GM13976 (cell line): ENCODE measurements around the gene CHST4.
"Not testable (repeated sequence)": the region's sequence is repeated elsewhere in the genome, so short reads cannot be mapped to it uniquely, and the experiment has no call there.

Experiments used
- DNase-seq: peaks from one replicate; pipeline ENCODE4 v3.0.0; 2012; ENCODE audit warnings: low spot score
- in situ Hi-C: fragments of 300-500 bp; cut with MboI; formaldehyde crosslinking; loops from one replicate; pipeline ENCODE4 v1.12.0; 2022; ENCODE audit warnings: low sequenced_read_pairs, mixed read lengths, inconsistent platforms; ENCODE audit not compliant: unreplicated experiment
- TF ChIP-seq, protein P1 (sequence below): IDR thresholded peaks from 2 replicates; pipeline ENCODE4 v1.5.1; 2012; ENCODE audit warnings: borderline replicate concordance, mild to moderate bottlenecking; ENCODE audit not compliant: insufficient read depth; ENCODE audit errors: extremely low read depth, missing control alignments, control extremely low read depth

Gene CHST4

DNA sequence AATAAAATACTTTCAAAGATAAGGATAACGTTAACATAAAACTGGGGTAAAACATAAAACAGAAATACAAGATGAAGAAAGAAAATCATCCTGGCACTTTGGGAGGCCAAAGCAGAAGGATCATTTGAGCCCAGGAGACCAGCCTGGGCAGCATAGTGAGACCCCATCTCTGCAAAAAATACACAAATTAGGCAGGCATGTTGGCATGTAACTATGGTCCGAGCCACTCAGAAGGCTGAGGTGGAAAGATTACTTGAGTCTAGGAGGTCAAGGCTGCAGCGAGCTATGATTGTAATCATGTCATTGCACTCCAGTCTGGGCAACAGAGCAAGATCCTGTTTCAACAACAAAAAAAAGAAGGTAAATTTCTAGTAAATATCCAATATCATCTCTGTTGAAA lies 31.1 kb downstream of the CHST4 start:
- TF ChIP-seq, protein P1, sequence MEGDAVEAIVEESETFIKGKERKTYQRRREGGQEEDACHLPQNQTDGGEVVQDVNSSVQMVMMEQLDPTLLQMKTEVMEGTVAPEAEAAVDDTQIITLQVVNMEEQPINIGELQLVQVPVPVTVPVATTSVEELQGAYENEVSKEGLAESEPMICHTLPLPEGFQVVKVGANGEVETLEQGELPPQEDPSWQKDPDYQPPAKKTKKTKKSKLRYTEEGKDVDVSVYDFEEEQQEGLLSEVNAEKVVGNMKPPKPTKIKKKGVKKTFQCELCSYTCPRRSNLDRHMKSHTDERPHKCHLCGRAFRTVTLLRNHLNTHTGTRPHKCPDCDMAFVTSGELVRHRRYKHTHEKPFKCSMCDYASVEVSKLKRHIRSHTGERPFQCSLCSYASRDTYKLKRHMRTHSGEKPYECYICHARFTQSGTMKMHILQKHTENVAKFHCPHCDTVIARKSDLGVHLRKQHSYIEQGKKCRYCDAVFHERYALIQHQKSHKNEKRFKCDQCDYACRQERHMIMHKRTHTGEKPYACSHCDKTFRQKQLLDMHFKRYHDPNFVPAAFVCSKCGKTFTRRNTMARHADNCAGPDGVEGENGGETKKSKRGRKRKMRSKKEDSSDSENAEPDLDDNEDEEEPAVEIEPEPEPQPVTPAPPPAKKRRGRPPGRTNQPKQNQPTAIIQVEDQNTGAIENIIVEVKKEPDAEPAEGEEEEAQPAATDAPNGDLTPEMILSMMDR, result no peak
- in situ Hi-C loops, result no loop called here
- no peak for DNase-seq

DNA sequence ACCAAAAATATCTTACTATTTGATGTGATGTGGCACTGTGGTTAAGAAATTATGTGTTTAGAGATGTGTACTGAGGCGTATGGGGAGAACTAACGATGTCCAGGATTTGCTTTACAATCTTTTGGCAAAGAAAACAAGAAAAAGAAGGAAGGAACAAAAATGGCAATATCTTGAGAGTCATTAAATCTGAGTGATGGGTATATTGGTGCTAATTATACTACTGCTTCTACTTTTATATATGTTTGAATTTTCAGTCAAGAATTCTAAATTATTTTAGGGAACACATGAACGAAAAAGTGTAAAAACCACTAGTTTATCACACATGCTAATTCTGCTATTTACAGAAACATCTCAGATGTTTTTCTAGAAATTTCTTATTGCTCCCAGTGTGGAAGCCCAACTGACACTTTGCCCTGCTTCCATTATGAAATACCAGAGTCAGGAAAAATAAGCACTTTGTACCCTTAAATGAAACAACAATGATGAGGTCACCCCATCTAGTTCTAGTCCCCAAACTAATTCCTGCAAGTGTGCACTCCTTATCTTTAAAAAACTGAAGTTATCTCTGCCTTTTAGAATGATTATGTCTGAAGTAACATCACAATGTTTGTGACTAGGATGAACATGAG lies 31.8 kb downstream of the CHST4 start:
- in situ Hi-C loops, result no loop called here
- no peak for DNase-seq
- TF ChIP-seq, protein P1, result no peak

DNA sequence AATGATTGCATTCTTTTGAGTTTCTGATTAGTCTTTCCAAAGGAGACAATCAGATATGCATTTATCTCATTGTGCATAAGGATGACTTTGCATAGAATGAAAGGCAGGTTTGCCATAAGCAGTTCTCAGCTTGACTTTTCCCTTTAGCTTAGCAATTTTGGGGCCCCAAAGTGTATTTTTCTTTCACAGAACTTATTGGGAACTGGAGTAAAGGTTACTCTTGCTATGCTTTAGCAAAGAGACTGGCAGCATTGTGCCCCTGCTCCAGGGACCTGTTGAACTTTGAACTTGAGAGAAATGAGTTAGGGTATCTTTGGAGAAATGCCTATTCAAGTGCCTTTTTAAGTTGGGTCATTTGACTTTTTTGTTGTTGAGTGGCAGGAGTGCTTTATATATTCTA lies 33.6 kb downstream of the CHST4 start:
- in situ Hi-C loops, result no loop called here
- TF ChIP-seq, protein P1, result no peak
- no peak for DNase-seq

DNA sequence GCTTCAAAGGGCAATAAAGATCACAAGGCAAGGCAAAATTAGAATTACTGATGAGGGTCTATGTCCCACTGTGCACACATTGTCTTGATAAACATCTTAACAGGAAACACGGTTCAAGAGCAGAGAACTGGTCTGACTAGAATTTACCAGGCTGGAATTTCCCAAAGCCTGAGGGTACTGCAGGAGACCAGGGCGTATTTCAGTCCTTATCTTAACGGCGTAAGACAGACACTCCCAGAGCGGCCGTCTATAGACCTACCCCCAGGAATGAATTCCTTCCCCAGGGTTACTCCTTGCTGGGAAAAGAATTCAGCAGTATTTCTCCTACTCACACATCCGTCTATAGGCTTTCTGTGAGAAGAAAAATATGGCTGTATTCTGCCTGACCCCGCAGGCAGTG lies 35.7 kb downstream of the CHST4 start:
- in situ Hi-C loops, DNase-seq: not testable (repeated sequence)

DNA sequence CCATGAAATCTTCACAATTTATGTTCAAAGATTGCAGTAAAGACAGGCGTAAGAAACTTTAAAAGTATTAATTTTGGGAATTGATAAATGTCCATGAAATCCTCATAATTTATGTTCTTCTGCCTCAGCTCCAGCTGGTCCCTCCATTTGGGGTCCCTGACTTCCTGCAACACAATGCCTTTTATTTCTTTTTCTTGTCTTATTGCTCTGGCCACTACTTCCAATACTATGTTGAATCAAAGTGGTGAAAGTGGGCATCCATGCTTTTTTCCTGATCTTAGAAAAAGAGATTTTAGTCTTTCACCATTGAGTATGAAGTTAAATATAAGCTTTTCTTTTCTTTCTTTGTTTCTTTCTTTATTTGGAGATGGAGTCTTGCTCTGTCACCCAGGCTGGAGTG lies 36.3 kb downstream of the CHST4 start:
- in situ Hi-C loops, result no loop called here
- DNase-seq, result no peak
- TF ChIP-seq, protein P1, result no peak

DNA sequence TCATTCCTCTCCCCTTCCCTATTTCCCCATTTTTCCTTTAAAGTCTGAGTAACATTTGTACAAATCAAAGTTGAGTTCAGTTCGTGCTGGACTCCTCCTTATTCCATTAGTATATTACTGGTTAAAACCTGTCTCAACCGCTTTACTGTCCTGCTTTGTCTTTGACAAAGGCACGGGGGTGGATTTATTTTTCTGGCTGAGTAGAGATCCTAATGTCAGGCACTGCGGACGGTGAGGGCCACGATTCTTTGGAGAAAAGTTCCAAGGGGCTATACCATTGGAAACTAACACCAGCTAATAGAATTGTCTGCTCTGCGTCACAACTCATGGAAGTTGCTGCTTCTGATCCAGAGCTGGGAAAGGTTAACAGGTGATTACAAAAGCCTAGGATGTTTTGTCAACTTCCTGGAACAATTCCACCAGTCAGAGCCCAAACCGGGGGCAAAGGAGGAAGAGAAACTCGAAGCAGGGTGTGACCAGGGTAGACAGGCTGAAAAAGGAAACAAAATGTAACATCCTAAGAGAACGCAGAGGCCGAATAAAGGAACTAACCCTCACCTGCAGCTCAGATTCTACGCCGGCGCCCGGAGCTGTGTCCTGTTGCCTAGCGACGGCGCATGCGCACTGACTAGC lies 38.2 kb downstream of the CHST4 start:
- no peak for DNase-seq
- in situ Hi-C loops, result no loop called here
- TF ChIP-seq, protein P1, result no peak

DNA sequence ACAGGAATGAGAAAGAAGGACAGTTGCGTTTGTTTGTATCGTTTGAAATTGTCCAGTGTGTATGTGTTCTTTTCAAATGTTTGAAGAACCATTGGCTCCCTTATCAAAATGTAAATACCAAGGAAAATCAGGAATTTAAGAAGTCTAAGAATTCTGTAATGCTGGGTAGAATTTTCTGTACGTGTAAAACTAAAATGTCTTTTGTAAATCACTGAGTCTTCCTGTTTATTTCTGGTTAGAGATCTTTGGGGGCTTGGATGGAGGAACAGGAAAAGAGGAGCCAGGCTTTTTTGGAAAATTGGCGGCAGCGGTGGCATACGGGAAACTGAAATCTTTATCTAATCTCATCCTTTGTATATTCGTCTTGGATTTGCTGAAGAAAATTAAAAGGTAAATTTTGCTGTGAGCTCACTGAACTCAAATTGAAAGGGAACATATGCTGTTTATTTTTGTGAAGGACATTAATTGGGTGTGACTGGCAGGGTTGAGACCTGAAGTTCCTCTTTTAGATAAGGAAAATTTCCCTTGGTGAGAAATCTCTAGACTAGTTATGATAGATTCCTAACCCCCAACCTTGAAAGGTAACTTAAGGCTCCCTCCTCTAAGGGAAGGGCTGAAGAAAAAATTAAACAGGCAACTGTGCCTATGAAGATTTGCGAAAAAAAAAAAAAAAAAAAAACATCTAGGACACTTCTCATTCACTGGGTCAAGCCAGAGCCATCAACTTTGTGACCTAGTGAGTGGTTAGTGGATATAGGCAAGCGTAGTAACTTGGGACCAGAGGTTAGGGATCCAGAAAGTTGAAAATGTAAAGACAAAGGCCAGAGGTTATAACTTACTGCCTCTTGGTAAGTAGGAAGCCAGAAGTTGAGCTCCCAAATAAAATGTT lies 39.8 kb downstream of the CHST4 start:
- no peak for DNase-seq
- in situ Hi-C loops, result no loop called here
- TF ChIP-seq, protein P1, result no peak
